Measurements from ENCODE around the gene B3GAT1.

B3GAT1 gene

DNA sequence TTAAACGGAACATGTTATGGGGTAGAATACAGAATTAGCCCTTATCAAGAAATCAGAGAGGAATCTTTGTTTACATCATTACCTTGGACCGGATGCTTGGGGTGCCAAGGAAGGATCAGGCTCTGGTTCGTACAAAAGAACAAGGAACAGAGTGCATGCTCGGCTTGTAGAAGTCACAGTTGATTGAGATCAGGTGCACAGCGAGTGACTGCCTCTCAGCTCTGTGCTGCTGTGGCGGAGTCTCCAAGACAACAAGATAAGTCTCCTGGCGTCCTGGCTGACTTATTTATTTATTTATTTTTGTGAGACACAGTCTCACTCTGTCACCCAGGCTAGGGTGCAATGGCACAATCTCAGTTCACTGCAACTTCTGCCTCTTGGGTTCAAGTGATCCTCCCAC, 48.5 kb downstream of the B3GAT1 start:
- TF ChIP-seq, protein P1, sequence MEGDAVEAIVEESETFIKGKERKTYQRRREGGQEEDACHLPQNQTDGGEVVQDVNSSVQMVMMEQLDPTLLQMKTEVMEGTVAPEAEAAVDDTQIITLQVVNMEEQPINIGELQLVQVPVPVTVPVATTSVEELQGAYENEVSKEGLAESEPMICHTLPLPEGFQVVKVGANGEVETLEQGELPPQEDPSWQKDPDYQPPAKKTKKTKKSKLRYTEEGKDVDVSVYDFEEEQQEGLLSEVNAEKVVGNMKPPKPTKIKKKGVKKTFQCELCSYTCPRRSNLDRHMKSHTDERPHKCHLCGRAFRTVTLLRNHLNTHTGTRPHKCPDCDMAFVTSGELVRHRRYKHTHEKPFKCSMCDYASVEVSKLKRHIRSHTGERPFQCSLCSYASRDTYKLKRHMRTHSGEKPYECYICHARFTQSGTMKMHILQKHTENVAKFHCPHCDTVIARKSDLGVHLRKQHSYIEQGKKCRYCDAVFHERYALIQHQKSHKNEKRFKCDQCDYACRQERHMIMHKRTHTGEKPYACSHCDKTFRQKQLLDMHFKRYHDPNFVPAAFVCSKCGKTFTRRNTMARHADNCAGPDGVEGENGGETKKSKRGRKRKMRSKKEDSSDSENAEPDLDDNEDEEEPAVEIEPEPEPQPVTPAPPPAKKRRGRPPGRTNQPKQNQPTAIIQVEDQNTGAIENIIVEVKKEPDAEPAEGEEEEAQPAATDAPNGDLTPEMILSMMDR (IDR thresholded peaks at IDR 0.05; ENCODE audit: low read depth, low read length, missing control alignments): no peak
- no peak overlapping the region for H3K4me3 ChIP-seq (replicated peaks; ENCODE audit: low read depth, low read length)
- no peak for DNase-seq (ENCODE audit: extremely low read depth, low read depth)

DNA sequence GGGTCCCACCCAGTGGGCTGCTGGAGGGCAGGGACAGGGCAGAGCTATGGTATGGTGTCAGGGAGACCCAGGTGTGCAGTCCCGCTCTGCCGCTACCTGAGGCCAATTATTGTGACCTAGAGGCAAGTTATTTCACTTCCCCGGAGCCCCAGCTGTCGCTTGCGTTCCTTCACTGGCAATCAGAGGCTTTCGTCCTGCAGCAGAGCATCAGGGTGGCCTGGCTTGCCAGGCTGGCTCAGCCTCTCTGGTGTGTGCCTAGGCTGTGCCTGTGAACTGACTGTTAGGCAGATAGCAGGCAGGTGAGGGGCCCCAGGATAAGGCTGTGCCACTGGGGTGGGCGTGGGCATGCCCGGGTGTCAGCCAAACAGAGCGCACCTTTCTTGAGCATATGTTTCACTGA, 48.9 kb downstream of the B3GAT1 start:
- no peak for DNase-seq (ENCODE audit: extremely low read depth, low read depth)
- TF ChIP-seq, protein P1 (IDR thresholded peaks at IDR 0.05; ENCODE audit: low read depth, low read length, missing control alignments): no peak
- no peak overlapping the region for H3K4me3 ChIP-seq (replicated peaks; ENCODE audit: low read depth, low read length)

DNA sequence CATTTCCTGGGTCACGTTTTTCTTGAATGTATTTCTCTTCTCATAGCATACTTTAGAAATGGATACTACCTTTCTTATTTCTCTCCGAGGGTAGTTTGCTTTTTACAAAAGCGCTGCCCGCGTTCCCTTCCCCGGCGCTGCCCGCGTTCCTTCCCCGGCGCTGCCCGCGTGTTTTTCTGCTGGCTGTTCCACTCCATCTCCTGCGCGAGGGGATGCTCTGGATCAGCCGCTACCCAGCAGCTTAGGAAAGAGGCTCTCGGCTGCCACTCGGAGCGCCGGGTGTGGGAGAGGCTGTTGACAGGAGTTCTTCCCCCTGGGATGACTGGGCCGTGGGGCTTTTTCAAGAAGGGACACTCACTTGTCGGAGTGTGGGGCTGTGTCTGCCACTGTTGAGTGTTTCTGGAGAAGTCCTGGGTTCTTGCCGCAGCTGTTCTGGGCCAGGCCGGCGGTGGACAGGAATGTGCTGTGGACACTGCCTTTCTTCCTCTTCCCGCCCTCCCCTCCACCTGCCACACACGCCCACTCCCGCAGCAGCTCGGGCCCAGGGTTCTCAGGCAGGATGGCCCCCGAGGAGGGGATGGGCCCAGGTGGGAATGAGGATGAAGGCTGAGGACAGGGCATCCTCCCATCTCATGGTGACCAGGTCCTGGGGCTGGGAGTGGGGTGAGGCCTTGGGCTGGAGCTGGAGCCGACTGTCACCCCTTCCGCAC, 49.7 kb downstream of the B3GAT1 start:
- TF ChIP-seq, protein P1 (IDR thresholded peaks at IDR 0.05; ENCODE audit: low read depth, low read length, missing control alignments): no peak
- H3K4me3 ChIP-seq (replicated peaks; ENCODE audit: low read depth, low read length): no peak overlapping the region
- DNase-seq (ENCODE audit: extremely low read depth, low read depth): no peak

DNA sequence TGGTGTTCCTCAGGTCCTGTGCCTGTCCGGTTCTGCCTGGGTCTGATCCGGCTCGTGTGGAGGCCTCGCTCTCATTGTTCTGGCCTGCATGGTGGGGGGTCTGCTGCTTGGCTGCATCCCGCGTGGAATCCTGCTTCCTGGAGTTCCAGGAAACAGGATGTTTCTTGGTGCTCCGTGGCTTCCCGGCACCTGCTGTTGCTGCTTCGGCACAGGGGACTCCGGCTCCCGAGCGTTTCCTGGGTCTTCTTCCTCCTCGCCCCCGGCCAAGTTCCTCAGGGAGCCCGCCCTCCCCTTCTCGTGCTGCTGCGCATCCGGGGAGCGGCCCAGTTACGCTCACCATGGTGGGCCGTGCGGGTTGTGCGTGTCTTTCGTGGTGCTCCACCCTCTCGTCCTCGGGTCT, 50.4 kb downstream of the B3GAT1 start:
- no peak overlapping the region for H3K4me3 ChIP-seq (replicated peaks; ENCODE audit: low read depth, low read length)
- TF ChIP-seq, protein P1 (IDR thresholded peaks at IDR 0.05; ENCODE audit: low read depth, low read length, missing control alignments): no peak
- DNase-seq (ENCODE audit: extremely low read depth, low read depth): no peak

DNA sequence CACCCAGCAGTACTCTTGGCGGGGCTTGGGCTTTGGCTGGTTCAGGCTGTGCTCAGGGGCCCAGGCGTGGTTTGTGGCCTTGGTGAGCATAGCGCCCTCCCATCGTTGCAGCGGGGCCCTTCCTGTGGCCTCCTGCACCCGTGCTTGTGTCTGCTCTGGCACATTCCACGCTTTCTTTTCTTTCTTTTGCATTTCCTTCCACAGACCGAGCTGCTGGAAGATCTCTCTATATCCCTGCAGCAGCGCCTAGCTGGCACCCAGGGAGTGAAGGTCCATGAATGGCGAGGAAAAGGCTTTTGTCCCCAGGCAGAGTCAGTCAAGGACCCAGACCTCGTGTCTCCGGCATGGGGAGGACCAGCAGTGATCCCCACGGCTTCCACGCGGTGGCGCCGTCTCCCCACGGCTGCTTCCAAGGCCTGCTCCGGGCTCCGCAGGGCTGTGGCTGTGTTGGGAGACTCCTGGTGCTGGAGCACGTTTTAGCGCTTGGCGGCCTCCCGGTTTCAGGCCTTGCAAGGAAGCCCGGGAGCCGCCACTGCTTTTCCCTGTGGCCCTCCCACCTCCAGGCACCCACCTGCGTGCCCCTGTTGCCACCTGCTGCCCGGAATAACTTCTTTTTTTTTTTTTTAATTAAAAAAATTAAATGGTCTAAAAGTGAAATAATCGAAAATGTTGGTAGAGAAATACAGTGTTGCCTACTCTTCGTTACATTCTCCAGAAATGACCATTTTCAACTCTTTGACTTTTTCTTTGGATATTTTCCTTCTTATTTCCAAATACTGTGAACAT, 51.8 kb downstream of the B3GAT1 start:
- H3K4me3 ChIP-seq (replicated peaks; ENCODE audit: low read depth, low read length): no peak overlapping the region

DNA sequence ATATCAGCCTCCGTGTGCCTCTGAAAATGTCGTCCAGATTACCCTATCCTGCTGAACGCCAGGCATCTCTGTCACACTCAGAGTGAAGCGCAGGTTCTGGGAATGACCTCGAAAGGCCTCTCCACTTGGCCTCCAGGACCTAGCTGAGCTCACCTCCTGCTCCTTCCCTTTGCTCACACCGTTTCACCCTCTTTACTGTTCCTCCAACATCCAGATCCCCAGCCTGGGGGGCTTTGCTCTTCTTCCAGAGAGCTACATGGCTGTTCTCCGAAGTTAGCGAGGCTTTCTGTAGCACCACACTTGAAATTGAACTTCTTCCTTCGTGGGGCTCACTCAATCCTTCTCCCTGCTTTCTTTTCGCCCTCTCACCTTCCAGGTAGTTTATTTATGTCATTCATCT, 52.4 kb downstream of the B3GAT1 start:
- no peak for DNase-seq (ENCODE audit: extremely low read depth, low read depth)
- no peak overlapping the region for H3K4me3 ChIP-seq (replicated peaks; ENCODE audit: low read depth, low read length)
- TF ChIP-seq, protein P1 (IDR thresholded peaks at IDR 0.05; ENCODE audit: low read depth, low read length, missing control alignments): no peak

More for the DNA sequence above, 51.8 kb downstream of the B3GAT1 start:
- TF ChIP-seq, protein P1 (IDR thresholded peaks at IDR 0.05; ENCODE audit: low read depth, low read length, missing control alignments): peak; percentile 74
- DNase-seq (ENCODE audit: extremely low read depth, low read depth): peak; percentile 26

Measured in HFF-Myc (cell line).